ENCODE results near the gene ARHGAP33. TPM values are rescaled to one million over a fixed set of nuclear protein-coding genes. Genes with fewer than 3 reads are reported as not detected.

Gene ARHGAP33
- total and polyA plus RNA-seq, 2 experiments from 2014 or later, result 11.6 to 22.1 TPM

DNA sequence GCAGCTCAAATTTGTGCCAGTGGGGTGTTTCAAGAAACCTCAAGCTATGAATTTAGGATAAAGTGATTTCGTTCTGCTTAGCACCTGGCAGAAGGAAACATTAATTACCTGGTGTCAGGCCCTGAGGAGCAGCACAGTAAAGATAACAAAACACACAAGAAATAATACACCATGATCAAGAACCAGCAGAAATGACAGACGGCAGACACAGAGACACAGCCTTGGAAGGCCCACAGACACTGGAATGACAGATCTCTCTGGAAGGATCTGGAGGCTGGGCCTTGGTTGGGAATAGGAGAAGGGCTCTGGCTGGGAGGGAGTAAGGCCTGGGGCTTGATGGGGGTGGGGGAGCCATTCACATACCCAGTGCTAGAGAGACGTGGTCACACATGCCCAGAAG is 26.5 kb downstream of the ARHGAP33 start (continued):
- TF ChIP-seq, protein P1, sequence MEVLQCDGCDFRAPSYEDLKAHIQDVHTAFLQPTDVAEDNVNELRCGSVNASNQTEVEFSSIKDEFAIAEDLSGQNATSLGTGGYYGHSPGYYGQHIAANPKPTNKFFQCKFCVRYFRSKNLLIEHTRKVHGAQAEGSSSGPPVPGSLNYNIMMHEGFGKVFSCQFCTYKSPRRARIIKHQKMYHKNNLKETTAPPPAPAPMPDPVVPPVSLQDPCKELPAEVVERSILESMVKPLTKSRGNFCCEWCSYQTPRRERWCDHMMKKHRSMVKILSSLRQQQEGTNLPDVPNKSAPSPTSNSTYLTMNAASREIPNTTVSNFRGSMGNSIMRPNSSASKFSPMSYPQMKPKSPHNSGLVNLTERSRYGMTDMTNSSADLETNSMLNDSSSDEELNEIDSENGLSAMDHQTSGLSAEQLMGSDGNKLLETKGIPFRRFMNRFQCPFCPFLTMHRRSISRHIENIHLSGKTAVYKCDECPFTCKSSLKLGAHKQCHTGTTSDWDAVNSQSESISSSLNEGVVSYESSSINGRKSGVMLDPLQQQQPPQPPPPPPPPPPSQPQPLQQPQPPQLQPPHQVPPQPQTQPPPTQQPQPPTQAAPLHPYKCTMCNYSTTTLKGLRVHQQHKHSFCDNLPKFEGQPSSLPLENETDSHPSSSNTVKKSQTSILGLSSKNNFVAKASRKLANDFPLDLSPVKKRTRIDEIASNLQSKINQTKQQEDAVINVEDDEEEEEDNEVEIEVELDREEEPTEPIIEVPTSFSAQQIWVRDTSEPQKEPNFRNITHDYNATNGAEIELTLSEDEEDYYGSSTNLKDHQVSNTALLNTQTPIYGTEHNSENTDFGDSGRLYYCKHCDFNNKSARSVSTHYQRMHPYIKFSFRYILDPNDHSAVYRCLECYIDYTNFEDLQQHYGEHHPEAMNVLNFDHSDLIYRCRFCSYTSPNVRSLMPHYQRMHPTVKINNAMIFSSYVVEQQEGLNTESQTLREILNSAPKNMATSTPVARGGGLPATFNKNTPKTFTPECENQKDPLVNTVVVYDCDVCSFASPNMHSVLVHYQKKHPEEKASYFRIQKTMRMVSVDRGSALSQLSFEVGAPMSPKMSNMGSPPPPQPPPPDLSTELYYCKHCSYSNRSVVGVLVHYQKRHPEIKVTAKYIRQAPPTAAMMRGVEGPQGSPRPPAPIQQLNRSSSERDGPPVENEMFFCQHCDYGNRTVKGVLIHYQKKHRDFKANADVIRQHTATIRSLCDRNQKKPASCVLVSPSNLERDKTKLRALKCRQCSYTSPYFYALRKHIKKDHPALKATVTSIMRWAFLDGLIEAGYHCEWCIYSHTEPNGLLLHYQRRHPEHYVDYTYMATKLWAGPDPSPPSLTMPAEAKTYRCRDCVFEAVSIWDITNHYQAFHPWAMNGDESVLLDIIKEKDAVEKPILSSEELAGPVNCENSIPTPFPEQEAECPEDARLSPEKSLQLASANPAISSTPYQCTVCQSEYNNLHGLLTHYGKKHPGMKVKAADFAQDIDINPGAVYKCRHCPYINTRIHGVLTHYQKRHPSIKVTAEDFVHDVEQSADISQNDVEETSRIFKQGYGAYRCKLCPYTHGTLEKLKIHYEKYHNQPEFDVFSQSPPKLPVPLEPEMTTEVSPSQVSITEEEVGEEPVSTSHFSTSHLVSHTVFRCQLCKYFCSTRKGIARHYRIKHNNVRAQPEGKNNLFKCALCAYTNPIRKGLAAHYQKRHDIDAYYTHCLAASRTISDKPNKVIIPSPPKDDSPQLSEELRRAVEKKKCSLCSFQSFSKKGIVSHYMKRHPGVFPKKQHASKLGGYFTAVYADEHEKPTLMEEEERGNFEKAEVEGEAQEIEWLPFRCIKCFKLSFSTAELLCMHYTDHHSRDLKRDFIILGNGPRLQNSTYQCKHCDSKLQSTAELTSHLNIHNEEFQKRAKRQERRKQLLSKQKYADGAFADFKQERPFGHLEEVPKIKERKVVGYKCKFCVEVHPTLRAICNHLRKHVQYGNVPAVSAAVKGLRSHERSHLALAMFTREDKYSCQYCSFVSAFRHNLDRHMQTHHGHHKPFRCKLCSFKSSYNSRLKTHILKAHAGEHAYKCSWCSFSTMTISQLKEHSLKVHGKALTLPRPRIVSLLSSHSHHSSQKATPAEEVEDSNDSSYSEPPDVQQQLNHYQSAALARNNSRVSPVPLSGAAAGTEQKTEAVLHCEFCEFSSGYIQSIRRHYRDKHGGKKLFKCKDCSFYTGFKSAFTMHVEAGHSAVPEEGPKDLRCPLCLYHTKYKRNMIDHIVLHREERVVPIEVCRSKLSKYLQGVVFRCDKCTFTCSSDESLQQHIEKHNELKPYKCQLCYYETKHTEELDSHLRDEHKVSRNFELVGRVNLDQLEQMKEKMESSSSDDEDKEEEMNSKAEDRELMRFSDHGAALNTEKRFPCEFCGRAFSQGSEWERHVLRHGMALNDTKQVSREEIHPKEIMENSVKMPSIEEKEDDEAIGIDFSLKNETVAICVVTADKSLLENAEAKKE (CRISPR knock-in tag; IDR thresholded peaks at IDR 0.05), result no peak
- no peak for TF ChIP-seq JUNB (IDR thresholded peaks at IDR 0.05; ENCODE audit: unreplicated experiment)
- no peak for TF ChIP-seq ZNF114 (CRISPR knock-in tag; IDR thresholded peaks at IDR 0.05)
- TF ChIP-seq STAT1 (IDR thresholded peaks at IDR 0.05; ENCODE audit: unreplicated experiment), result no peak

DNA sequence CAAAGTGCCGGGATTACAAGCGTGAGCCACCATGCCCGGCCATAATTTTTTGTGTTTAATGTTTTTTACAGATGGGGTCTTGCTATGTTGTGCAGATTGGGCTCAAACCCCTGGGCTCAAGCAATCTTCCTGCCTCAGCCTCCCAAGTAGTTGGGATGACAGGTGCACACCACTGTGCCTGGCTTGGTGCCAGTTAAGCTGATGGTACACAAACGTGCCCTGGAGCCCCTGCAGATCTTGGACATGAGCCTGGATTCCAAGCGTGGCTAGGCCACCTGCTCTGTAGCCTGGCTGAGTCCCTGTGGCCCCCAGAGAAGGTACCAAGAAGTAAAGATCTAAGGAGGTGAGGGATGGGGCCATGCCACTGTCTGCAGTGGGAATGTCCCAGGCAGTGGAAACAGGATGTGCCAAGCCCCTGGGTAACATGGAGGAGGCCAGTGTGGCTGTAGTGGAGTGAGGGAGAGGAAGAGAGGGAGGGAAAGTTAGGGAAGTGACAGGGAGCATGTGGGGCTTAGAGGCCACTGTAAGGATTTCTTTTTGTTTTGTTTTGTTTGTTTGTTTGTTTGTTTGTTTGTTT is 30.2 kb downstream of the ARHGAP33 start:
- Histone ChIP-seq H2AFZ (no peak overlapping the region), H3K4me2 (no peak overlapping the region), H3K27ac (ENCODE audit: low read depth) (no peak overlapping the region), H3K79me2 (replicated peaks; ENCODE audit: insufficient read depth) (no peaks in the 10 kb centered on the region), H4K20me1 (replicated peaks; ENCODE audit: insufficient read depth) (no peaks in the 10 kb centered on the region), H3K27me3 (ENCODE audit: insufficient read depth) (no peaks in the 10 kb centered on the region), H3K36me3 (ENCODE audit: insufficient read depth) (no peaks in the 10 kb centered on the region), H3F3A (replicated peaks; ENCODE audit: low read depth) (no peaks in the 10 kb centered on the region), H3K9me2 (ENCODE audit: insufficient read depth) (no peaks in the 10 kb centered on the region), H3K4me3 (no peak overlapping the region), H3K4me1 (ENCODE audit: insufficient read depth) (no peaks in the 10 kb centered on the region)
- ATAC-seq, result no peak
- no peaks in the 10 kb centered on the region for H3K9me3 Mint-ChIP-seq
- DNase-seq (ENCODE audit: low spot score), result no peak
- H3K4me3 Mint-ChIP-seq, result no peak overlapping the region
- peaks cover 3% of the 10 kb centered on the region; the same call in 1 of the 3 replicates for H3K4me1 Mint-ChIP-seq
- H3K27me3 Mint-ChIP-seq (ENCODE audit: insufficient read depth, low read depth, poor library complexity), result peaks cover 11% of the 10 kb centered on the region
- no peaks in the 10 kb centered on the region for H3K36me3 Mint-ChIP-seq (ENCODE audit: low read depth)
- no peak overlapping the region for H3K27ac Mint-ChIP-seq
- no peak for TF ChIP-seq EZH2phosphoT487 (IDR thresholded peaks at IDR 0.05; ENCODE audit: unreplicated experiment)
- TF ChIP-seq ZNF114 (CRISPR knock-in tag; IDR thresholded peaks at IDR 0.05), result no peak
- TF ChIP-seq, protein P2, sequence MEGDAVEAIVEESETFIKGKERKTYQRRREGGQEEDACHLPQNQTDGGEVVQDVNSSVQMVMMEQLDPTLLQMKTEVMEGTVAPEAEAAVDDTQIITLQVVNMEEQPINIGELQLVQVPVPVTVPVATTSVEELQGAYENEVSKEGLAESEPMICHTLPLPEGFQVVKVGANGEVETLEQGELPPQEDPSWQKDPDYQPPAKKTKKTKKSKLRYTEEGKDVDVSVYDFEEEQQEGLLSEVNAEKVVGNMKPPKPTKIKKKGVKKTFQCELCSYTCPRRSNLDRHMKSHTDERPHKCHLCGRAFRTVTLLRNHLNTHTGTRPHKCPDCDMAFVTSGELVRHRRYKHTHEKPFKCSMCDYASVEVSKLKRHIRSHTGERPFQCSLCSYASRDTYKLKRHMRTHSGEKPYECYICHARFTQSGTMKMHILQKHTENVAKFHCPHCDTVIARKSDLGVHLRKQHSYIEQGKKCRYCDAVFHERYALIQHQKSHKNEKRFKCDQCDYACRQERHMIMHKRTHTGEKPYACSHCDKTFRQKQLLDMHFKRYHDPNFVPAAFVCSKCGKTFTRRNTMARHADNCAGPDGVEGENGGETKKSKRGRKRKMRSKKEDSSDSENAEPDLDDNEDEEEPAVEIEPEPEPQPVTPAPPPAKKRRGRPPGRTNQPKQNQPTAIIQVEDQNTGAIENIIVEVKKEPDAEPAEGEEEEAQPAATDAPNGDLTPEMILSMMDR (conservative IDR thresholded peaks at IDR 0.05; ENCODE audit: low read depth in 2 of 2), result no peak
- TF ChIP-seq POLR2AphosphoS5 (IDR thresholded peaks at IDR 0.05; ENCODE audit: low read depth), result no peak
- TF ChIP-seq CREB1 (CRISPR knock-in tag; IDR thresholded peaks at IDR 0.05; ENCODE audit: low read depth), result no peak
- TF ChIP-seq JUNB (IDR thresholded peaks at IDR 0.05; ENCODE audit: unreplicated experiment), result no peak

All from GM23338 (cell line).